Stimulated activated CD4-positive, alpha-beta T cell treated with anti-CD3 and anti-CD28 coated beads, Interleukin-2, amount 100 ng/mL, for 48 hours (primary cell): Measurements from ENCODE around the gene NID2.

ENCODE experiments used
- DNase-seq, 2 donors: peaks; one replicate each; pipeline ENCODE4 v3.0.0-alpha.2; 2020

NID2 gene

DNA sequence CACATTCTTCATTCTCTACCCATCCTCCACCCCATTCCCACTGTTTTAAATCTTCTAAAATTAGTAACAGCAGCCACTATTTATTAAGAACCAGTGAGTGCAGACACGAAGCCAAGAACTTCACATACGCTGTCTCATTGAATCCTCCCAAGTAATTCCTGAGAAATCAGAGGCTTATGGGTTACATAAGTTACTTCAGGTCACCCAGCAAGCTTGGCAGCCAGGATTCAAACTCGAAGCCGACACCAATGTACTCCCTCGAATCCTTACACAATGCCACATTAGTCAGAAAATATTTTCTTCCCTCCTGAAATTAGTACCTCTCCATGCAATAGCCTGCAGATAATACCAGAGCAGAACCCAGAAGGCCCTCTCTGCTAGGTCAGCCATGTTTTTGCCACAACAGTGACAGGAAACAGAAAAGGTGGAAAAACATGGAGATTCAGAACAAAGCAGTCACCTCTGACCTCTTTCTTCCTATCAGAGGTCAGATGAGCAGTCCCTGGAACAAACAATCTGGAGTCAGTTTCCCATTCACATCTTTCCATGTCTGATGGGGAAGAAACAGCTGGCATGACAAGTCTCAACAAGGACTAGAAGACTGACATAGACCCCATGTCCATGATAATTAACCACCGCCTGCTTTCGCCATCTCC is 16.4 kb downstream of the NID2 start:
- DNase-seq = no peak

GRCh38 chr14:52051871-52052270 is 17.0 kb downstream of the NID2 start:
- no peak for DNase-seq

- DNase-seq = no peak
Measured at GRCh38 chr14:52051251-52051650, 17.6 kb downstream of the NID2 start.

- DNase-seq = no peak
Measured at GRCh38 chr14:52049721-52050588, 18.9 kb downstream of the NID2 start.

GRCh38 chr14:52049271-52049670 is 19.6 kb downstream of the NID2 start:
- no peak for DNase-seq

DNA sequence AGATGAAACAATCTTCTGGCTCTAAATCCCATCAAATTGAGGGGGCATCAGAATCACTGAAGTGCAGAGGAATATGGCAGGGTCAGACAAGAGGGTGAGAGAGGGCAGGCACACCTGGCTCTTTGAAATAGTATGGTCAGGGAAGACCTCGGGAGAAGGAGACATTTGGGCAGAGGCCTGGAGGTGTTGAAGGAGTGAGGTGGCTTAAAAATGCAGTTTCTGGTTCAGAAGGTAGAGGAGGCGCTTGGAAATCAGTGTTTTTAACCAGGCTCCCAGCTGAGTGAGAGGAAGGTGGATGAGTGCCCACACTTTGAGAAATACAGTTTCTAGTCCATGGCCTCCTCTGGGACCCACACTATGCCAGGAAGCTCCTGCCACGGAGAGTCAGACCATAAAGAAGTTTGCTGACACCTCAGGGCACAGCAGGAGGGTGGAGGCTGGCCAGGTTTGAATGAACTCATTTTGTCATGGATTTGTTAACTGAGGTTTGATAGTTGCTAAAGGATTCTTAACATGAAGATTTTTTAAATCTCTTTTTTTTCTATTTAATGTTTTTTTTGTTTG is 20.1 kb downstream of the NID2 start:
- no peak for DNase-seq

GRCh38 chr14:52048116-52048515 is 20.7 kb downstream of the NID2 start:
- DNase-seq = no peak

DNA sequence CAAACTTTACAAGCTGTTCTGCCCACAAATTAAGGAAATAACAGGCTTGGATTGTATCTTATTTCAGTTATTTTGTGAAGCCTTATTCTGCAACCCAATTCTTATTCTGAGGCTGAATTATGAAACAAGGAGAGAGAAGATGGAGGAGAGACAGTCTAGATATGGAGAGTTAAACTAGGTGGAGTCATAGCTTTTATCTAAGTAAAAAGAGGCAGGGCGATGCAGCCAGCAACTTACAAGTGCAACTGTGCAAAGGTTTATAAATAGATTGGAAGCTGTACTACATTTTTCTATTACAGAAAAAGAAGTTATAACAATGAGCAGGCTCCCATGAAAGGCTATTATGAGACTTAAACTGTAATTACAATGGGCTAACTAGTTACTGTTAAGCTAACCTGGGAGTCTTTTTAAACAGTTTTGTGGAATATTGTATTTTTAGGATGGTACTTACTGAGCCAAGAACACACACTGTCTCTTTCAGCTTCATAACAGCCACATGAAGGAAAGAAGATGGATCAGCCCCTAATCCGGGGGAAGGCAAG is 22.4 kb downstream of the NID2 start:
- DNase-seq = no peak

DNA sequence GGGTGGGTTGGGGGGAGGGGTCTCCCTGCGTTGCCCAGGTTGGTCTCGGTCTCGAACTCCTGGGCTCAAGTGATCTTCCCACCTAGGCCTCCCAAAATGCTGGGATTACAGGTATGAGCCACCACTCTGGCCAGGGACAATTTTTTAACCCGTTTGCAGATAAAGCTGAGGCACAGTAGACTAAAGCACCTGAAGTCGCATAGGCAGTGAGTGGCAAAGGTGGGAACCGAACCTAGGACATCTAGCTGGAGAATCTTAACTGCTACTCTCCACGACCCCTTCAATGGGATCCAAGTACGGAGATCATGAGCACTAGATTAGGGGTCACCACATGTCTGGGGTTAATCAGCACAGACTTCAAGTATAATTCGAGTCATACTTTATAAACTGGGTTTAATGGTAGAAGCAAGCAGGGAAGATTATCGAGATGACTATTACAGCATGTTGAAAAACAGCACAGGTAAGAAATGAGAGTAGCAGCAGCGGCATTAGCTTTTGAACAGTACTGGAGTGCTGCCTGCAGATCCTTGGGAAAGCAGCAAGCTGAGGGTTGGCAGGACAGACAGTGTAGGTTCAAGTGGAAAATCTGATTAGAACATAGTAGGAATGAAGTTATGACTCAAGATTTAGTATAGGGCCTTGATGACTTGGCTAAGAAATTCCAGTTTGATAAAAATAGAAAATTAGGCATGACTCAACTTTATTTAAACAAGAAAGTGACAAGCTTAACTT is 23.9 kb downstream of the NID2 start:
- DNase-seq = no peak

DNA sequence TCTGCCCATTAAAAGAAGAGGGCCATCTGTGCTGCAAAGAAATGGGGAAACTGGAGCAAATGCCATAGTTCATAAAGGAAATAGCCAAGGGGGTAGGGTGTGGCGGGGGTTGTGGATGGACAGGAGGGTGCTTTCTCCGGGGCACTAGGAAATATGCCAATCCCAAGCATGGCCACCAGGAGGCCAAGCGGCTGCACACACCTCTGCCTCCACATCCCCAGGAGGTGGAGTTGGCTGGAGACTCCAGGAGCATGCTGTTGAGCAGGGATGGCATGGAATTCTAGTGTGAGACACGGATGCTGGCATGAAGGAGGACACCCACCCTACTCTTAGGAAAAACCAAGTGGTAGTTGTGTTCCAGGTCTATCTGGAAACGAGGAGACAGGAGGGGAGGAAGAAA is 25.2 kb downstream of the NID2 start:
- DNase-seq = peak; percentile 33 to 36

GRCh38 chr14:52042371-52043289 is 26.2 kb downstream of the NID2 start:
- no peak for DNase-seq

GRCh38 chr14:52040598-52040997 is 28.3 kb downstream of the NID2 start:
- no peak for DNase-seq

GRCh38 chr14:52039124-52039815 is 29.6 kb downstream of the NID2 start:
- no peak for DNase-seq

GRCh38 chr14:52033101-52033642 is 35.7 kb downstream of the NID2 start:
- no peak for DNase-seq

GRCh38 chr14:52032204-52032801 is 36.6 kb downstream of the NID2 start:
- no peak for DNase-seq

DNA sequence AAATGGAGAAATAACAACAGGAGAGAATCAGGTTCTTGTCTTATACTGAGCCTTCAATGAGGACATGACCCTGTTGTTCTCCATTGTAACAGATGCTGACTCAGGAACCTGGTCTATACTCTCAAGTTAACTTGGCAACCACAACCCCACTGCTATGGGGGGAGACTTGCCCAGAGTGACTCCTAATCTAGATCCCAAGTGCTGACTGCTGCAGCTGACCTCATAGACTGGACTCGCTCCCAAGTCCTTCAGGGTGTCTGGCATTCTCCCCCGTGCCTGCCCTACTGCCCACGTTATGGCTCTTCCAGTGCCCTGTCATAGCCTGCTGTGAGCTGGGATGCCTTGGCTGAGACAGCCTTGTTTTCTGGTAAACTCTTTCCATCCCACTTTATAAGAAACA is 37.1 kb downstream of the NID2 start:
- DNase-seq = no peak

DNA sequence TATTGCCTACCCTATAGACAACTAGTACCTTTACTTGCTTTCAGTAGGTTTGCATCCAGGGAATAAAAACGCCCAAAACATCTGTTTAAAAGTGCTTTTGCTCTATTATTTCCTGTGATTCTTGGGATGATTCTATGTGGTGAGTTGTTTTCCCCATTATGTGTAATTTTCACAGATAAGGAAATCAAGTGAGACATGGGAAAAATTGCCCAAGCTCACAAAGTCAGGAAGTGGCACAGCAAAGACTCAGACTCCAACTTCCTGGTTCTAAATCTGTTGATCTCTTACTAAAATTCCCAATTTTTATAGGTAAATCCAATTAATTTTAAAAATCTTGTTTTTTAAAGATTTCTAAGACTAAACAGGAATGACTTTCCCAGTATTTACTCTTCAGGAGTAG is 39.0 kb downstream of the NID2 start:
- DNase-seq = no peak

DNA sequence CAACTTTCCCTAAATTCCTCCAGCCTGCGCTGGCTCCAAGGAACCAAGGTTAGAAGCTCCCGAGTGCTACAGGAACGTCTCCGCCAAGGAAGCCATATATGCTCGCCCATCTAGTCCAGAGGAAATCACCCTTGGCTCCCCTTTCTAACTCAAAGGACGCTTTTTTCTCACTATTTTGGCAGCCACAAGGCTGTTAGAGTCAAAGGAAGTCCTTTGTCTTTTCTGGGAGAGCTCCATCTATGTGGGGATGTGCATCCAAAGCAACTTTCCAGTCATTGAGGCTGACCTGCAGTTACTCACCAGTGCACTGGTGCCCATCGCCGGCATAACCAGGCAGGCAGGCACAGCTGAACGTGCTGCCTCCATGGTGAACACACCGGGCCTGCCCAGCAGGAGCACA is 42.0 kb downstream of the NID2 start:
- no peak for DNase-seq

DNA sequence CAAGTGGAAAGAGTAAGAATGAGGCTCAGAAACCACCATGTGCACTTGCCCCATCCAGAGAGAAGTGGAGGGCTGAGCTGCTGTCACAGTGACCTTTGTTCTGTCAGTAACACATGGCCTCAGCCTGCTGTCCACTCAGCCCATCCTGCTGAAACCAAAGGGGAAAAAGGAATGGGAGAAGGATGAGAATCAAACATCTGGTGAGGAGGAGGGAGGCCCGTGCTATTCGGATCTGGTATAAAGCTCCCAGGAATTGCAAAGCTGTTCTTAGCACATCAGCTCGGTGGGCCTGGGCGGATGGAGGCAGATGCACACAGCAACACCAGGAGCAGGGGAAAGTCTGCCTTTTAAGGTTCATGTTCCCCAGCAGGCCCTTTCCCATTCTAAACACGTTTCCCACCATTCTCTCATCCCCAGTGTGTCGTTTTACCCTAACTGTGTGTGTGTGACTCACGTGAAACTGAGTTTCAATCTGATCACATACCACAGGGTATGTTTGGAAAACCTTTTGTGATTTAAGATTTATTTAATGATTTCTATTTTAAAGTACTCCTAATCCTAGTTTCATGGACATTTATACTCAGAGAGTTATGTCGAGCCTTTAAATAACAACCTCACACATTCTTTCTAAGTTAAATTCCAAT is 42.7 kb downstream of the NID2 start:
- DNase-seq = no peak

- no peak for DNase-seq
Measured at GRCh38 chr14:52025310-52025709, 43.5 kb downstream of the NID2 start.
